Measurements from ENCODE around the gene LRRFIP2. TPM values are rescaled to one million over a fixed set of nuclear protein-coding genes. Genes with fewer than 3 reads are reported as not detected.
"Not testable (repeated sequence)": the region's sequence is repeated elsewhere in the genome, so short reads cannot be mapped to it uniquely, and the experiment has no call there.

The LRRFIP2 gene
- total RNA-seq, 1 experiment from 2014 or later: 32.3 TPM

DNA sequence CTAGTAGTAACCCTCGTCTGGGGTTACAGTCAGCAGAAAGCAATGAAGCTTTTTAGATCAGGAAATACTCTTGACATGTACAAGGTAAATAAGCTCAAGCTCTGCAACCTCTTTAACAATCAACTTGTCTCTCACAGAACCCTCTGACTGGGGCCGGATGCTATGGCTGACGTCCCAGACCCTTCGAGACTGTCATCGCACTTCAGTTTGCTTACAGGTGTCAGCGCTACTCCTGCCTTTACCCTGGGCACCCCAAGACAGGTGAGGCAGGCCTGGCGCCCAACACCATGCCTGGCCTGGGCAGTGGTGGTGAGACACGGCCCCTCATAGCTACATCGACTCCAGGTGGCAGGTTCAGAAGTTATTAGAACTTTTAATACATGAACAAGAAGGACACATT, 30.6 kb downstream of the LRRFIP2 start:
- DNase-seq (ENCODE audit: low spot score): no peak

DNA sequence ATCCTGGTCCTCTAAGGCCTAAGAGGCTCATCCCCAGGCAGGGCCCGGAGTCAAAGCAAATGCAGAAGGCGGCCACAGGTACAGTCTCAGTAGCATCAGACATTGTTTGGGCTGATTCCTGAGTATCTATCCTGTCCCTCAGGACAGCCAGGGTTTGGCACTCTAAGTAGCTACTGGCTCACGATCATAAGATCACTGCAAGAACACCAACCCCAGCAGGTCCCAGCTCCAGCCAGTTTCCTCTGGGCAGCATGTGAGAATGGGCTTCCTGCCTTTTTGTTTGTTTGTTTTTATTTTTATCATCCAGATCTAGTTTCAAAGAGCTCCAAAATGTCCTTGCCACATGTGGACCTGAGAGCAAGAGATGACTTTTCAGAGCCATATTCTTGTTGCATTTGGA, 32.7 kb downstream of the LRRFIP2 start:
- DNase-seq (ENCODE audit: low spot score): no peak

DNA sequence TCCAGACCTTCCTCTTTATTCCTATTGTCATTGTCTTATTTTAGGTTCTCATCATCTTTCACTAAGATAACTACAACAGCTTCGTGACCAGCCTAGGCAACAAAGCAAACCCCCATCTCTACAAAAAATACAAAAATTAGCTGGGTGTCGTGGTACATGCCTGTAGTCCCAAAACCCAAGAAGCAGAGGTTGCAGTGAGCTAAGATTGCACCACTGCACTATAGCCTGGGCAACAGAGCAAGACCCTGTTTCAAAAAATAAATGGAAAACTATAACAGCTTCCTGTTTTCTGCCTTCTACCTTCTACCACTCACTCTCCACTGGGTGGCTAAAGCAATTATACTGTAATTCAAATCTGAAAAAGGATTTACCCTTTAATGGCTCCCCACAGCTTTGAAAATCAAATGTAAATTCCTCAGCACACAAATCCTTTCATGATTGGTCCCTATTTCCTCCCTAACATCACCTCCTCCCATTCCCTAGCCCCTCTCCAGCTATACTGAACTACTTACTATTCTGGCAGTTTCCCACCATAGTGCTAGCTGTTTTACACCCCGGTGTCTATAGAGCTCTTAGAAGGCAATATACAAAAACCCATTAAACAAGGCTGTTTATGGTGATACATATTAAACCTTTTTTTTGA, 33.4 kb downstream of the LRRFIP2 start:
- no peak for DNase-seq (ENCODE audit: low spot score)

DNA sequence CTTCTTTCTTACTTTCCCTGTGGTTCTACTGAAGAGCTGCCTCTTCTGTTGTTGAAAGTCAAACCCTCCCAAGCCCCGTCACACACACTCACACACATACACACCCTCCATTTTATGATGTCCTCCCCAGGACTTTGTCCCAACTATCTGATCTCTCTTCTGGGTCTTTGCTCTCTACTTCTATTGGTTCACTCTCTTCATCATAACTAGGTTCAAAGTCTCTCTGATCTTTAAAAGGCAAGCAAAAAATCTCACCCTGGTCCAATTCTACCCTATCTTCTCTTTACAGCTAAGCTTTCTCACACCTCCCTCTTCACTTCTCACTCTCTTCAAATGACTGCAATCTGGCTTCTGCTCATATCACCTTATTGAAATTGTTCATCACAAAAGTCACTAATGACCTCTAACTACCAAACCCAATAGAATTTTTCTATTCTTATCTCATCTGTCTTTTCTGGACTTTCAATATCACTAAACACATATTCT, 34.8 kb downstream of the LRRFIP2 start:
- no peak for DNase-seq (ENCODE audit: low spot score)

DNA sequence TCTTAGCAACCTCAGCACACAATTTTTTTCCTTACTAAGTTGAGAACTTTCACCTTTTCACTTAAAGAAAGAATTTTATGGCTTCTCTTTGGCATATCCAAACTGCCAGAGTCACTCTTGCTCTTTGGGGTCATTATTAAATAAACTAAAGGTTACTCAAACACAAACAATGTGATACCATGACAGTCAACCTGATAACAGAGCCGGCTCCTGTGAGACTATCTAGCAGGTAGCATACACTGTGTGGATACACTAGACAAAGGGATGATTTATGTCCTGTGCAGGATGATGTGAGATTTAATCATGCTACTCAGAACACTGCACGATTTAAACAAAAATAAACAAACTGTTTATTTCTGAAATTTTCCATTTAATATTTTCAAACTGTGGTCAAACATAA, 35.6 kb downstream of the LRRFIP2 start:
- no peak for DNase-seq (ENCODE audit: low spot score)

DNA sequence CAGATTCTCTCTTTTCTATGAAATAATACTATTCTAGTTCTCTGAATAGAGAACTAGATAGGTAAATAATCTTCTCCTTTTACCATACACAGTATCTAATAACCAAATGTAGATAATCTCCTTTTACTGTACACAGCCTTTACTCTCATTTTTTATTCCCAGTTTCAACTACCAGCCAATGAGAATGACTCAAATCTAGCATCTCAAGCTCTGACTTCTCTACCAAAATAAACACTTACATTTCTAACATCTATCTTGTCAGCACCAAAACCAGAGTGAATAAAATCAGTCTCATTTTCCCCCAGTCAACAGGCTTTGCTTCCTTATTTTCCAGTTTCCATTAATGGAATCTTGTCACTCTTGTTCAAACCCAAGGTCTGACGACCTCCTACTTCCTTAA, 36.9 kb downstream of the LRRFIP2 start:
- DNase-seq (ENCODE audit: low spot score): no peak

DNA sequence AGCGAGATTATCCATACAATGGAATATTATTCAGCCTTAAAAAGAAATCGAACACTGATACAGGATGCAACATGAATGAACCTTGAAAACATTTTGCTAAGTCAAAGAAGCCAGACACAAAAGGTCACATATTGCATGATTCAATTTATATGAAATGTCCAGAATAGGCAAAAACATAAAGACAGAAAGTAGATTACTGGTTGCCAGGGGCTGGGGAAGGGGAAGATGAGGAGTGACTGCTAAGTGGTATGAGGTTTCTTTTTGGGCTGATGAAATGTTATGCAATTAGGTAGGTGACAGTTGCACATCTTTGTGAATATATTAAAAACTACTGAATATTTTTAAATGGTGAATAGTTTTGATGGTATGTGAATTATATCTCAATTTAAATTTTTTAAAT, 38.3 kb downstream of the LRRFIP2 start:
- DNase-seq (ENCODE audit: low spot score): no peak

DNA sequence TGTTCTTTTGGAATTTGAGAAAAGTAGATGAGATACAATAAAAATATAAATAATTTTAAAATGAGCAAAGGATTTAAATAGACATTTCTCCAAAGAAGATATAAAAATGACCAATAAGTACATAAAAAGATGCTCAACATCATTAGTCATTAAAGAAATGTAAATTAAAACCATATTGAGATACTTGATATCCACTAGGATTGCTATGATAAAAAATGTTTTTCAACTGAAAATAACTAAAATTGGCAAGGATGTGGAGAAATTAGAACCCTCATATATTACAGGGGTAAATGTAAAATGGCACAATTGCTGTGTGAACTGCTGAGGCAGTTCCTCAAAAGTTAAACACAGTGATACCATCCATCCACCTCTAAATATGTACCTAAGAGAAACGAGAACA, 38.8 kb downstream of the LRRFIP2 start:
- no peak for DNase-seq (ENCODE audit: low spot score)

DNA sequence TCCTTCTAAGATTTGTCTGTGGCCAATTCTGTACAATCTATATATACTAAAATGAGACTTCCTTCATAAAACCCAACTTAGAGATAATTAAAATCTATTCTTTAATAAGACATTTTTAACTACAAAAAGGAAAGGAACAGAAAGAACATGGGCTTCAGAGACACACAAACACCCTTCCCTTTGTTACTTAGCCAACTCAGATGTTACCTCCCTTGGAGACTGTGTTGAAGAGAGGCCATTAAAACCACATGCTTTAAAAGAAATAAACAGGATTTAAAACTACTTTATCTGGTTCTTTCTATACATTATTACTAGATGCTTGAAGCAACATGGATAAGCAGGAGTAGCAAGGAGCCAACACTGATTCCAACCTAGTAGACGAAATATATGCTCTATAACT, 42.0 kb downstream of the LRRFIP2 start:
- no peak for DNase-seq (ENCODE audit: low spot score)

DNA sequence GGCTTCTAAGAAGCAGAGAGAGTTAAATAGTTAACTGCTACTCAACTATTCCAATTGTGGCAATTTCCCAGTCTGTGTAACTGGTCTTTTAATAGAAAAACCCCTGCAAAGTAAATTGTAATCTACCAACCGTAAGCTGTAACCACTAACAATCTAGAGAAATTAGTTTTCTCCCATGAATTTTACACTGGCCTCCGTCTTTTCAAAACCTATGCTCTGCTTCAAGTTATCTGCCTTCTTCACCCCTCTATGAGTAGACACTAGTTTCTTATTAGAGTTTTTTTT, 42.6 kb downstream of the LRRFIP2 start:
- DNase-seq (ENCODE audit: low spot score): no peak

DNA sequence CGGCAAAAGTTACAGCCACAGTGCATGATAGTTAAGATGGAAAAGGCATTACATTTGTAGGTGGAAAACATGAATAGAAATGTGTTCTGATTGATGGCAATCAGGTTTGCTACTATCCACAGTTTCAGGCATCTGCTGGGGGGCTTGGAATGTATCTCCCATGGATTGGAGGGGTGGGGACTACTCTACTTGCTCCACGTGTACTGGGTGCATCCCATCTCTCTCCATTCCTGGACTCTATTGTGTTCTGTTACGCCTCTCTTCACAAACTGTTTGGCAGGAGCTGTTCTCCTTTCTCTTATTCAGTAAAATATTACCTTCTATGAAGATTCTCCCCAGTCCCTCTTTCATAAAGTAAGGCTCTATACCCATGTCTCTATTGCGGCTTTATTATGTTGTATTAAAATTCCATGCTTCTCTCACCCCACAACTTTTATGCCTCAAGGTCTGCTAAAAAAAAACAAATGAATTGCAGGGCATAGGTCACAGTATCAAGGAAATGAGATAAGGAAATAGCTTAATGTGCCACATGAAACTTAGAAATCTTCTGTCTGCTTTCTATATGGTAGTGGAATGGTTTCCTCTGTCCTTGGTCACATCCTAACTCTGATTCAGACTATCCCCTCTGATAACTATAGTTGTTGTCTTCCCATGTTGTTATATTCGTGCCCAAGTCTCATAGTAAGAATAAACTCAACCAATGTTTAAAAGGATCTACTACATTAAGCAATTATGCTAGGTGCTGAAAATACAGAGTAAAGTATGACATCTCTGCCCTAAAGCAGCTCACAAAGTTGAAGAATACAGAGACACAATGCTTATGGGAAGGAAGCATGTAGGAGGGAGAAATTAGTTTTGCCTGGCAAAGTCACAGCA, 43.2 kb downstream of the LRRFIP2 start:
- no peak for DNase-seq (ENCODE audit: low spot score)

DNA sequence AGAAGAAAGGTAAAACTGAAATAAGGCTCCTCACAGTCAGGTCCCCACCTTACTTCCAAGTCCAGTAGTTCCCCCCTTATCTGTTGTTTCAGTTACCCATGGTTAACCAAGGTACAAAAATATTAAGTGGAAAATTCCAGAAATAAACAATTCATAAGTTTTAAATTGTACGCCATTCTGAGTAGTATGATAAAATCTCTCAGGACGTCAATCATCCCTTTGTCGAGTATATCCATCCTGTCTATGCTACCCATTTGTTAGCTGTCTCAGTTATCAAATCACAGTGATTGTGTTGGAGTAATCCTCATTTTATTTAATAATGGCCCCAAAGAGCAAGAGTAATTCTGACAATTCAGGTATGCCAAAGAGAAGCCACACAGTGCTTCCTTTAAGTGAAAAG, 43.9 kb downstream of the LRRFIP2 start:
- no peak for DNase-seq (ENCODE audit: low spot score)

DNA sequence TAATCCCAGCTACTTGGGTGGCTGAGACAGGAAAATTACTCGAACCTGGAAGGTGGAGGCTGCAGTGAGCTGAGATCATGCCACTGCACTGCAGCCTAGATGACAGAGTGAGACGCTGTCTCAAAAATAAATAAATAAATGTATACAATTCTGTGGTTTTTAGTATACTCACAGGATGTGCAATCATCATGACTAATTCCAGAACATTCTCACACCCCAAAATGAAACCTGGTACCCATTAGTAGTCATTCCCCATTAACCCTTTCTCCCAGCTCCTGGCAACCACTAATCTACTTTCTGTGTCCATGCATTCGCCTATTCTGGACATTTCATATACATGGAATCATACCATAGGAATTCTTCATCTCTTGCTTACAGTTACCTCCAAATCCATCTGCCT, 44.5 kb downstream of the LRRFIP2 start:
- no peak for DNase-seq (ENCODE audit: low spot score)

DNA sequence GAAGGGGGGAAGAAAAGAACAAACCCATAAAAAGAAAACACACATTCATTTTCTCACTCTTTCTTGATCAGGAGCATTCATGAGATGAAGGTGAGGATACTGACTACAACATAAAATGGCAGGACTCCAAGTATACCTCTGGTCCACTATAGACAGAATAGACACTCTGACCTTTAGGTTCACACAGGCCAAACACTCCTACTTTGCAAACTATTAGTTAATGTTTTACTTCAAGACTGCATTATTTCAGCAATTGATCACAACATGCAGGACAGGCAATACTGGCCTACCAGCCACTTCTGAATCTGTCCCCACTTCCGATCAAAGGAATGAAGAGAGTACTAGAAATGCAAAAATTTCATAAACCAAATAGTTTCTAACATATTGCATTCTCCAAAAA, 47.0 kb downstream of the LRRFIP2 start:
- no peak for DNase-seq (ENCODE audit: low spot score)

DNA sequence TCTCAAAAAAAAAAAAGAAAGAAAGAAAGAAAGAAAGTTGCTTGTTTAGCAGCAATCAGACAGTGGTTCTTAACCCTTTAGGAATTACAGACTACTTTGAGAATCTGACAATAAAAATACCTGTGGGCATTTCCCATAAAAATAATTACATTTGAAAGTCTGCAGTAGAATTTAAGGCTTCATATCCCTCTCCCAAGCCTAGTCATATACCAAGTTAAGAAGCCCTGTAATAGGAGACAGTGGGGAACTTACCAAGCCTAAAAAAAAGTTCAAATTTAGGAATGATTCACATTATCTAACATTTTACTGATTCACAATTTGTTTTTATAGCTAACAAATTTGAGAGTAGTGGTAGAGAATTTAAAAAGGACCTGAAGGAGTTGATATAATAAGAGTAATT, 47.5 kb downstream of the LRRFIP2 start:
- no peak for DNase-seq (ENCODE audit: low spot score)

DNA sequence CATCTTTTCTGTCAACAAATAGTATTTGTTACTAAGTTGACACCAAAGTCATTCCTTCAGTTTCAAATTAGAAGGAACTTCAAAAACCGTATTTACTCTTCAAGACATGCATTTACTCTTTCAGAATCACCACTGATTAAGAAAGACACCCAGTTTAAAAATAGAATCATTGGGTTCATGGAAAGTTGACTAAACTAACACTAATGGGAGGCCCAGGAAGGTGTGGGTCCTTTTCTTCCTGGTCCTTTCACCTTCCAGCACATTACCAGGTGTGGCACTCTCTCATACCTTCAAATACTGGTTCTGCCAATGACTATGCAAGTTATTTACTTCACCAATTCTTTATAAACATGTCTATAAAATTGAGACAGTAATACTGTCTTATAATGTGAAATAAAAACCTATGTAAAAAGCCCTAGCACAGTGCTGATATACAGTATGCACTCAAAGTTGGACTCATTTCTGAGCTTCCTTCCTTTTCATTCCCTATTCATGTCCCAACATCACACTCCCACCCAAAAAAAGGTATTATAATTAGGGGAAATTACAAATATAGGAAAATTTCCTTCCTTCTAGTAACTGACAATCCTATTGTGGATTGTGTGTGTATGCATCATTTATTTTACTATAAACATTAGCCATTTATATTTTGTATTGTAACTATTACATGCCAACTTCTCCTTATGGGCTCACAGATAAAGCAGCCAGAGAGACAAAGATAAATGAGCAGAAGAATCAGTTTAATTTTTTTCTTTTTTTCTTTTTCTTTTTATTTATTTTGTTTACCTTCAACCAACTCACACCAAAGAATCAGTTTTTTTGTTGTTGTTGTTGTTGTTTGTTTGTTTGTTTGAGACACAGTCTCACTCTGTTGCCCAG, 48.9 kb downstream of the LRRFIP2 start:
- no peak for DNase-seq (ENCODE audit: low spot score)

DNA sequence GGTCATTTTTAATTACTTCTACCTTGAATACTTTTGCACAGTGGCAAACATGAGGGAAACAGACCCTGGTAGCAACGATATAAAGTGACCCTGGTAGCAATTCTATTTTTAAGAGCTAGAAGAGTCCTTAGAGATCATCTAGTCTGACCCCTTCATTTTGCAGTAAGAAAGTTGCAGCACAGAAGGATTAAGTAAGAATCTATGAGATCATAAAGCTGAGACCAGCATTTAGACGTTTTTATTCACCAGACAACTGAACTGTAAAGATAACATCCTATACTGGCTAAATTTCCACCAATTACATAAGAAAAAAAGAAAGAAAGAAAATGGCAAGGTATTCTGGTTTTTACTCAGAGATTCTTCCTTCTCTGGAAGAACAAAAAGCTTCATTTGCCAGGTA, 49.9 kb downstream of the LRRFIP2 start:
- no peak for DNase-seq (ENCODE audit: low spot score)

DNA sequence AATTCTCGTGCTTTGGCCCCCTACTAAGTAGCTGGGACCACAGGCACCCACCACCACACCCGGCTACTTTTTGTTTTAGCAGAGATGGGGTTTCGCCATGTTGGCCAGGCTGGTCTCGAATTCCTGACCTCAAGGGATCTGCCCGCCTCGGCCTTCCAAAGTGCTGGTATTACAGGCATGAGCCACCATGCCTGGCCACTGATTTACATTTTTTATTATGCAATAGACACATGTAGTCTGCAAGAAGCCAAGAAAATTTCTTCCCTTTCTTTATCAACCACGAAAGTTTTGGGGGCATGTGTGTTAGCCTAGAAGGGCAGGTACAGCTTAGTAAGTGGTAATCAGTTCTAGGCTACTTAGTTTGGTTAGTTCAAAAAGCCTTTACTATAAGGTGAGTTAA, 51.1 kb downstream of the LRRFIP2 start:
- no peak for DNase-seq (ENCODE audit: low spot score)

DNA sequence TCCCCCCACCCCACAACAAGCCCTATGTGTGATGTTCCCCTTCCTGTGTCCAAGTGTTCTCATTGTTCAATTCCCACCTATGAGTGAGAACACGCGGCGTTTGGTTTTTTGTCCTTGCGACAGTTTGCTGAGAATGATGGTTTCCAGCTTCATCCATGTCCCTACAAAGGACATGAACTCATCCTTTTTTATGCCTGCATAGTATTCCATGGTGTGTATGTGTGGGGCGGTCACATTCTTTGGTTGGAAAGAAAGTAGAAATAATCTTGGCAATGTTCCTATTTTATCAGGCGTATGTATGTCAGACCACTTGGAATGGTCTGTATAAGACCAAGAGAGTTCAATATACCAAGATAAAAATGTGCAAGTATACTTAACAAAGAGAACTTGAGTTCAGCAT, 52.3 kb downstream of the LRRFIP2 start:
- not testable (repeated sequence) for DNase-seq (ENCODE audit: low spot score)

DNA sequence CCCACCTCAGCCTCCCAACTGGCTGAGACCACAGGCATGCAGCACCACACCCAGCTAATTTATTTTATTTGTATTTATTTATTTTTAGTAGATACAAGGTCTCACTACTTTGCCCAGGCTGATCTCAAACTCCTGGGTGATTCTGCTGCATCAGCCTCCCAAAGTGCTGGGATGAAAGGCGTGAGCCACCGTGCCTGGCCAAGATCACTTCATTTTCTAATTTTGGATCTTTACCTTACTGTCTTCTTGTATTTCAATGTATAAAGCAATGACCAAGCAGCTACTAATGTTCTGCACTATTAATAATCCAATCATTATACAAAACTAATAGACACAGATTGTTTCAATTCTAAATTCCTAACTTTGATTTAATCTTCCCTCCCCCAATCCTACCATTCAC, 56.2 kb downstream of the LRRFIP2 start:
- no peak for DNase-seq (ENCODE audit: low spot score)

DNA sequence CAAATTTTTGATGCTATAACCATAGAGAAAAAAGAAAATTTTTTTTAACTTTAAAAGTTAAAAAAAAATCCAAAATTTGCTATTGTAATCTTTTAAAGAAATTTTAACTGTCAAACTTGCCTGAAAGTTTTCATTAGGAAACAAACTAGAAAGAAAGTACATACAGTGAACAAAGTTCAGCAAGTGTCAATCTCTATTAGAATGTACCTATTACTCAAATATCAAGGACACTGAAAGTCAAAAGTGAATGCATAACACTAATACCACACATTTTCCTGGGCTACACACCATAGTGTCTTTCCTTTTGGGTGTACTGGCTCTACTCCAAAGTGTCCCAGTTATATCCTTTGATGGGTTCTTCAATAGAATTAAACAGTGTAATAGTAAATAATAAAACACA, 56.8 kb downstream of the LRRFIP2 start:
- DNase-seq (ENCODE audit: low spot score): no peak

DNA sequence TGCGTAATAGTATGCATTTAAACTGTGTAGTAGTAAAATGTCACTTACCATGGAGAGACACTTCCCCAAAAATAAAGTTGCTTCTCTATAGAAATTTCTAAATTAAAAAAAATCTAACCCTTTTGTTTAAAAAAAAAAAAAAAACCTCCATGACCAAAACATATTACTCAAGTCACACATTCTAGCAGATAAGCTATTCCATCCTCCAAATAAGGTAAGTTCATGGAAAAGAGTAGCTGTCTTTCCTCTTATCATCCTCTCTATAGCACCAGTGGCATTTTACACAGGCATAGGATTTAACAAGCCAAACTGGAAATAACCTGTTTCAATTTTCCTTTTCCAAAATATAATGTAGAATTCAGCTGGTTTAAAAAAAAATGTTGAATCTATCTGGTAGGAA, 57.4 kb downstream of the LRRFIP2 start:
- DNase-seq (ENCODE audit: low spot score): no peak
